B cell (primary cell): Measurements from ENCODE around the gene RASL10A. TPM values are rescaled to one million over a fixed set of nuclear protein-coding genes. Genes with fewer than 3 reads are reported as not detected.

Experiments
- ATAC-seq: fragments of 200-7000 bp; cut with Tn5 transposase; one replicate; pipeline ENCODE4 v1.10.0; 2021; ENCODE audit warnings: low read depth, mild to moderate bottlenecking, moderate number of reproducible peaks, moderate library complexity
- CTCF ChIA-PET: fragments of 350-600 bp; sonication (Branson Sonifier 250); formaldehyde crosslinking; loops from one replicate; lab custom pipeline; 2021; ENCODE audit warnings: antibody characterized with exemption, inconsistent platforms; lab: Charles Lee
- POLR2A ChIA-PET: fragments of 350-600 bp; sonication (Branson Sonifier 250); formaldehyde crosslinking; loops from one replicate; lab custom pipeline; 2021; ENCODE audit warnings: antibody characterized with exemption; lab: Charles Lee
- DNase-seq: peaks from one replicate; pipeline ENCODE4 v3.0.0; 2013
- H2AFZ ChIP-seq: 2 replicates; pipeline ENCODE4 v1.6.1; 2012; ENCODE audit warnings: mild to moderate bottlenecking, low read depth, low read length; ENCODE audit not compliant: insufficient read depth, poor library complexity, severe bottlenecking
- H3K27ac ChIP-seq, 2 donors: 1 replicate in 1 of 2; 2 replicates in 1 of 2; pipeline ENCODE4 v1.5.1; 2012 to 2013; ENCODE audit warnings: low read length in 2 of 2, mild to moderate bottlenecking in 2 of 2, moderate library complexity in 1 of 2
- H3K27me3 ChIP-seq, 4 experiments: fragments of 200-600 bp in 1 of 4; sonication (generic) in 1 of 4; replicated peaks in 1 of 4; 1 replicate in 2 of 4; 2 replicates in 2 of 4; pipeline versions ENCODE4 v1.6.1 to v1.7.0; 2013 to 2016; ENCODE audit warnings: low read length in 3 of 4, mild to moderate bottlenecking in 2 of 4, mixed read lengths in 1 of 4, moderate library complexity in 1 of 4; ENCODE audit not compliant: insufficient read depth in 4 of 4, control insufficient read depth in 3 of 4; ENCODE audit errors: control extremely low read depth in 1 of 4
- H3K36me3 ChIP-seq, 2 experiments: replicated peaks in 1 of 2; 1 replicate in 1 of 2; 2 replicates in 1 of 2; pipeline versions ENCODE4 v1.6.1 to v1.7.1; 2013; ENCODE audit warnings: low read length in 1 of 2; ENCODE audit not compliant: insufficient read depth in 2 of 2, control insufficient read depth in 1 of 2; ENCODE audit errors: control extremely low read depth in 1 of 2, extremely low read depth in 1 of 2
- H3K4me1 ChIP-seq, 2 donors: fragments of 200-600 bp in 1 of 2; sonication (generic) in 1 of 2; 1 replicate in 1 of 2; 2 replicates in 1 of 2; pipeline versions ENCODE4 v1.5.1 to v1.6.1; 2013 to 2017; ENCODE audit warnings: low read length in 2 of 2; ENCODE audit not compliant: control insufficient read depth in 2 of 2, insufficient read depth in 2 of 2
- H3K4me2 ChIP-seq: replicated peaks from 2 replicates; pipeline ENCODE3; 2012; ENCODE audit warnings: mild to moderate bottlenecking, low read depth, low read length; ENCODE audit not compliant: poor library complexity, severe bottlenecking
- H3K4me3 ChIP-seq, 5 experiments: fragments of 200-600 bp in 1 of 5; sonication (generic) in 1 of 5; 1 replicate in 3 of 5; 2 replicates in 2 of 5; pipeline versions ENCODE4 v1.5.1 to v1.7.0; 2011 to 2016; ENCODE audit warnings: low read length in 4 of 5, mild to moderate bottlenecking in 4 of 5, low read depth in 2 of 5, control low read depth in 1 of 5, moderate library complexity in 1 of 5; ENCODE audit not compliant: insufficient read depth in 1 of 5; ENCODE audit errors: control extremely low read depth in 1 of 5, extremely low read depth in 1 of 5
- H3K79me2 ChIP-seq: fragments of 200-600 bp; sonication (generic); one replicate; pipeline ENCODE4 v1.6.0; 2016; ENCODE audit warnings: low read length; ENCODE audit not compliant: control insufficient read depth, insufficient read depth
- H3K9ac ChIP-seq: fragments of 200-600 bp; sonication (generic); 2 replicates; pipeline ENCODE4 v1.6.1; 2017; ENCODE audit warnings: mild to moderate bottlenecking, low read length, moderate library complexity
- H3K9me3 ChIP-seq, 3 donors: one replicate each; pipeline versions ENCODE4 v1.6.1 to v1.7.1; 2013; ENCODE audit warnings: low read length in 2 of 3; ENCODE audit not compliant: control insufficient read depth in 2 of 3, insufficient read depth in 1 of 3; ENCODE audit errors: control extremely low read depth in 1 of 3
- H4K20me1 ChIP-seq: 2 replicates; pipeline ENCODE4 v1.6.0; 2012; ENCODE audit warnings: mild to moderate bottlenecking, low read length; ENCODE audit not compliant: insufficient read depth, control insufficient read depth, poor library complexity, severe bottlenecking
- H3K27ac Mint-ChIP-seq: one replicate; pipeline ENCODE4 v1.8.0; 2021; ENCODE audit warnings: mixed read lengths
- H3K27me3 Mint-ChIP-seq: one replicate; pipeline ENCODE4 v1.8.0; 2021; ENCODE audit warnings: mixed read lengths
- H3K4me1 Mint-ChIP-seq: one replicate; pipeline ENCODE4 v1.8.0; 2021; ENCODE audit warnings: mixed read lengths
- H3K4me3 Mint-ChIP-seq: one replicate; pipeline ENCODE4 v1.8.0; 2021; ENCODE audit warnings: mixed read lengths
- H3K9me3 Mint-ChIP-seq: one replicate; pipeline ENCODE4 v1.8.0; 2022; ENCODE audit warnings: mixed read lengths; ENCODE audit not compliant: insufficient read depth
- EZH2 ChIP-seq: IDR thresholded peaks from 2 replicates; pipeline ENCODE4 v1.6.1; 2012; ENCODE audit warnings: borderline replicate concordance, low read depth, mild to moderate bottlenecking, moderate library complexity, low read length; ENCODE audit not compliant: insufficient read depth, poor library complexity, severe bottlenecking
- WGBS: methylation state at CpG from one replicate; pipeline ENCODE4 v1.1.5; 2013; ENCODE audit warnings: missing lambda C conversion rate; ENCODE audit not compliant: insufficient coverage; 5-methylcytosine and 5-hydroxymethylcytosine counted together
- intact Hi-C: fragments of 100-400 bp; cut with micrococcal nuclease; formaldehyde crosslinking; loops from one replicate; pipeline ENCODE4 v1.10.0; 2022
- polyA plus RNA-seq: library from polyadenylated mRNA; depleted of rRNA; stranded (reverse); fragments of >200 nt; gene quantifications from 2 replicates; pipeline ENCODE4 v1.2.3, GENCODE V29; 2012
- total RNA-seq, 2 donors: library from RNA; stranded (reverse); fragments of 120-200 nt in 1 of 2; gene quantifications; 1 replicate in 1 of 2; 2 replicates in 1 of 2; pipeline versions ENCODE4 v1.2.3 to v1.2.4, GENCODE V29; 2013 to 2022
- TF ChIP-seq, protein P1 (sequence below): fragments of 200-600 bp; IDR thresholded peaks from one replicate; pipeline ENCODE4 v1.8.0; 2022; ENCODE audit warnings: antibody characterized with exemption, mild to moderate bottlenecking

RASL10A gene
- total and polyA plus RNA-seq, 2 donors (not counting 1 experiment from before 2014, with no cell fraction given), result 2.8 to 4.7 TPM

DNA sequence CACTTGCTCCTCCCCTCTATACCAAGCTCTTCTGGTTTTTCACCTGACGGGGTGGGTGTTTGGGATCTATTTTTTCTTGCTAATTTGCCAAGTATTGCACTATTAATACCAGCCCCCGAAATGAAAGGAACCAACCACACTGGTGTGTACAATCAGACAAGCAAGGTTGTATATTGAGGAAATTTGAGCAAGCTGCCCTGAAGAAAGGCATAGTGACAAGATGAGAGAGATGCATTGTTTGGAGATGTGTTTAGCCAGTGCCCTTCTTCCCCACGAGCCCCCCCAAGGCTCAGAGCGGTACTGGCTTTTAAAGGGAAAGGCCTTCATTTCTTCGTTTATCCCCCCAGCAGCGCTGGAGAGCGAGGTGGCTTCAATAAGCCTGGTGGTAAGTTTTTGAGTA lies 24.3 kb downstream of the RASL10A start:
- no peaks in the 10 kb centered on the region for H3K4me1 ChIP-seq
- DNase-seq (no peak), ATAC-seq (no peak)
- no peak overlapping the region for H2AFZ ChIP-seq
- no peak overlapping the region for H3K27ac Mint-ChIP-seq
- CTCF ChIA-PET, result no interaction called here
- no peaks in the 10 kb centered on the region for H3K9me3 Mint-ChIP-seq
- H3K79me2 ChIP-seq, result peaks cover 12% of the 10 kb centered on the region
- no peak overlapping the region for H3K9ac ChIP-seq
- H3K4me3 ChIP-seq, result no peak overlapping the region
- H3K27me3 ChIP-seq, result no peaks in the 10 kb centered on the region
- peaks cover 79% of the 10 kb centered on the region for H4K20me1 ChIP-seq
- WGBS, result no CpG with 5 or more reads among the region's 7 CpGs
- POLR2A ChIA-PET, result no interaction called here
- H3K4me2 ChIP-seq, result no peak overlapping the region
- no peak overlapping the region for H3K4me3 Mint-ChIP-seq
- H3K27me3 Mint-ChIP-seq, result no peaks in the 10 kb centered on the region
- intact Hi-C loops, result no loop called here
- peaks cover 12 to 94% of the 10 kb centered on the region in 2 experiments for H3K36me3 ChIP-seq
- H3K27ac ChIP-seq, result no peak overlapping the region
- no peak for TF ChIP-seq EZH2
- TF ChIP-seq, protein P1, sequence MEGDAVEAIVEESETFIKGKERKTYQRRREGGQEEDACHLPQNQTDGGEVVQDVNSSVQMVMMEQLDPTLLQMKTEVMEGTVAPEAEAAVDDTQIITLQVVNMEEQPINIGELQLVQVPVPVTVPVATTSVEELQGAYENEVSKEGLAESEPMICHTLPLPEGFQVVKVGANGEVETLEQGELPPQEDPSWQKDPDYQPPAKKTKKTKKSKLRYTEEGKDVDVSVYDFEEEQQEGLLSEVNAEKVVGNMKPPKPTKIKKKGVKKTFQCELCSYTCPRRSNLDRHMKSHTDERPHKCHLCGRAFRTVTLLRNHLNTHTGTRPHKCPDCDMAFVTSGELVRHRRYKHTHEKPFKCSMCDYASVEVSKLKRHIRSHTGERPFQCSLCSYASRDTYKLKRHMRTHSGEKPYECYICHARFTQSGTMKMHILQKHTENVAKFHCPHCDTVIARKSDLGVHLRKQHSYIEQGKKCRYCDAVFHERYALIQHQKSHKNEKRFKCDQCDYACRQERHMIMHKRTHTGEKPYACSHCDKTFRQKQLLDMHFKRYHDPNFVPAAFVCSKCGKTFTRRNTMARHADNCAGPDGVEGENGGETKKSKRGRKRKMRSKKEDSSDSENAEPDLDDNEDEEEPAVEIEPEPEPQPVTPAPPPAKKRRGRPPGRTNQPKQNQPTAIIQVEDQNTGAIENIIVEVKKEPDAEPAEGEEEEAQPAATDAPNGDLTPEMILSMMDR, result no peak
- peaks cover 2% of the 10 kb centered on the region for H3K4me1 Mint-ChIP-seq
- H3K9me3 ChIP-seq, result no peaks in the 10 kb centered on the region

DNA sequence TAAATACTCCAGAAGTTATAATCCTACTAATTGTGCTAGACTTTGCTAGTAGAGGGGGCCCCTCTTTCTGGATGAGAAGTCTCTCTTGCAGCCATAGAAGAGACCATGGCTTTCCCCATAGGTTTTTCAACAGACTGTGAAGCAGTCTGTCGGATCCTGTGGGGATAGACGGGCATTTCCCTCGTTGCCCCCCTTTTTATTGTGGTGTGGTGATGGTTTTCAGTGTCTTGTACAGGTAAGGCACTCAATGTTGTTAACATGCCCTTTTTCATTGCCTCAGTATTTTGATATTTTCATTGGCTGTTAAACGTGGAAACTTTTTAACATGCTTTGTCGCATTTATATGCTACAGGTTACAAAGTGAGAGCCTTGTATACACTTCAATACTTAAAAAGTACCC lies 25.4 kb downstream of the RASL10A start:
- ChIA-PET POLR2A (no interaction called here), CTCF (no interaction called here)
- WGBS, result no CpG with 5 or more reads among the region's 5 CpGs
- Histone ChIP-seq H3K4me1 (no peaks in the 10 kb centered on the region), H3K27ac (no peak overlapping the region), H3K27me3 (no peaks in the 10 kb centered on the region), H3K79me2 (peaks cover 17% of the 10 kb centered on the region), H3K9ac (no peak overlapping the region), H2AFZ (no peak overlapping the region), H4K20me1 (peaks cover 79% of the 10 kb centered on the region), H3K36me3 (peaks cover 12 to 91% of the 10 kb centered on the region in 2 experiments), H3K9me3 (no peaks in the 10 kb centered on the region), H3K4me3 (no peak overlapping the region), H3K4me2 (no peak overlapping the region)
- no peaks in the 10 kb centered on the region for H3K9me3 Mint-ChIP-seq
- ATAC-seq (no peak), DNase-seq (no peak)
- no peaks in the 10 kb centered on the region for H3K27me3 Mint-ChIP-seq
- intact Hi-C loops, result no loop called here
- no peak overlapping the region for H3K4me3 Mint-ChIP-seq
- peaks cover 2% of the 10 kb centered on the region for H3K4me1 Mint-ChIP-seq
- no peak overlapping the region for H3K27ac Mint-ChIP-seq
- TF ChIP-seq, protein P1, result no peak
- TF ChIP-seq EZH2, result no peak
